Ectodermal cell (in vitro differentiated cells): ENCODE data around the gene MIF.
"Not testable (repeated sequence)": the region's sequence is repeated elsewhere in the genome, so short reads cannot be mapped to it uniquely, and the experiment has no call there.

Source experiments
- H3K27ac ChIP-seq: 2 replicates; pipeline ENCODE4 v1.7.0; 2013; ENCODE audit warnings: mild to moderate bottlenecking, low read depth, low read length; ENCODE audit not compliant: insufficient read depth, poor library complexity, severe bottlenecking
- H3K27me3 ChIP-seq: 2 replicates; pipeline ENCODE4 v1.7.0; 2013; ENCODE audit warnings: mild to moderate bottlenecking, low read length; ENCODE audit not compliant: insufficient read depth, control insufficient read depth, poor library complexity, severe bottlenecking
- H3K36me3 ChIP-seq: one replicate; pipeline ENCODE4 v1.7.0; 2013; ENCODE audit warnings: low read length; ENCODE audit not compliant: control insufficient read depth, insufficient read depth
- H3K4me1 ChIP-seq: one replicate; pipeline ENCODE4 v1.7.0; 2013; ENCODE audit warnings: low read length; ENCODE audit not compliant: control insufficient read depth, insufficient read depth
- H3K4me3 ChIP-seq: 2 replicates; pipeline ENCODE4 v1.7.0; 2013; ENCODE audit warnings: low read depth, low read length, control low read depth; ENCODE audit not compliant: insufficient read depth
- H3K9me3 ChIP-seq: 2 replicates; pipeline ENCODE4 v1.7.0; 2013; ENCODE audit warnings: mild to moderate bottlenecking, low read length, moderate library complexity; ENCODE audit not compliant: control insufficient read depth
- WGBS, 2 experiments: methylation state at CpG; one replicate each; pipeline ENCODE4 v1.1.7; 2013; ENCODE audit warnings: missing lambda C conversion rate in 2 of 2; 5-methylcytosine and 5-hydroxymethylcytosine counted together

MIF gene

GRCh38 chr22:23893121-23893944 lies 850 bp upstream of the MIF start:
- peak overlapping the region; percentile 89 for H3K4me3 ChIP-seq
- no peaks in the 10 kb centered on the region for H3K27me3 ChIP-seq
- 35% methylated on average over 11 of the region's 11 CpGs for WGBS, 2 experiments
- peak overlapping the region; percentile 81 for H3K27ac ChIP-seq
- H3K9me3 ChIP-seq: no peaks in the 10 kb centered on the region
- peaks cover 13% of the 10 kb centered on the region for H3K4me1 ChIP-seq
- peaks cover 17% of the 10 kb centered on the region for H3K36me3 ChIP-seq

GRCh38 chr22:23894710-23895598 lies 771 bp downstream of the MIF start:
- H3K27ac ChIP-seq: peak overlapping the region; percentile 96
- 1% methylated on average over 79 of the region's 79 CpGs for WGBS, 2 experiments

DNA sequence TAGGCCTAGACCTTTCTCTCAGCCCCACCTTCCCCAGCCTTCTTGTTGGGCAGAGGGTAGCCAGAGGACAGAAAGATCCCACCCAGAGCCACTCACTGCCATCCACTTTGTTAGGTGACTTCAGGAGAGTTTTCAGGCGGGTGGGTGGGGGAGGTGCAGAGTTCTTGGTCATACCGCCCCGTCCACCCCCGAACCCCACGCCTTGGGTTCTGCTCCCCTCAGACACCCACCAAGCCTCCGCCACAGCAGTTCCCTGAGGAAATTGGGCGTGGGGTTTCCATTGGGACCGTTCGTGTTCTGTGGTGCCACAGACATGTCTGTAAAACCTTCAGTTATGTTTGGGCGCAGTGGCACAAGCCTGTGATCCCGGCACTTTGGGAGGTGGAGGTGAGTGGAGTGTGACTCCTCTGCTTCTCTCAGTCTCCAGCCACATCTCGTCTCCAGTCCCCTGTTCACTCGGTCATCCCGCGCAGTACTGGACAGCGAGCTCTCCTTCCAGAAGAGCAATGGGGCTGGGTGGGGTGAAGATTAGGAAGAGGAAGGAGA lies 1.5 kb downstream of the MIF start:
- 91 to 92% methylated on average over 16 of the region's 16 CpGs for WGBS, 2 experiments
- Histone ChIP-seq H3K27me3 (no peaks in the 10 kb centered on the region), H3K27ac (no peak overlapping the region), H3K4me3 (peak overlapping the region; percentile 89), H3K36me3 (peaks cover 17% of the 10 kb centered on the region), H3K4me1 (peaks cover 7% of the 10 kb centered on the region), H3K9me3 (no peaks in the 10 kb centered on the region)

More at GRCh38 chr22:23894710-23895598, 771 bp downstream of the MIF start:
- peak overlapping the region; percentile 89 for H3K4me3 ChIP-seq
- no peaks in the 10 kb centered on the region for H3K9me3 ChIP-seq
- H3K27me3 ChIP-seq: no peaks in the 10 kb centered on the region
- peaks cover 7% of the 10 kb centered on the region for H3K4me1 ChIP-seq
- H3K36me3 ChIP-seq: peaks cover 17% of the 10 kb centered on the region

DNA sequence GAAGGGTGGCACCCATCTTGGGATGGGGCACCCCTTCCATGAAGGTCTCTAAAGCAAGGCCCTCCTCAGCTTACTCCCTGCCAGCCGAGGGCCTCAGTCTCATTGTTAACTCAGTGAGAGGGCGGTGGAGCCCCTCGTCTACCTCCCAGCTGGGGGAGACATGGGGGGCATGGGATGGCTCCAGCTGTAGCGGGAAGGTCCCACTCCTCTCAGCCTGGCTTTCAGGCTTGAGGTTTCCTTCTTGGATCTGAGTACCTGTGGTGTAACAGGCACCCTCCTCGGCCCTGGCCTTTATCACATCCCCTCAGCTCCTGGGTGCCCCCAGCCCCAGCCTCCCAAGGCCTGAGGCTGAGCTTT lies 2.0 kb downstream of the MIF start:
- Histone ChIP-seq H3K27me3 (no peaks in the 10 kb centered on the region), H3K36me3 (peaks cover 17% of the 10 kb centered on the region), H3K27ac (no peak overlapping the region), H3K9me3 (no peaks in the 10 kb centered on the region), H3K4me1 (peaks cover 7% of the 10 kb centered on the region), H3K4me3 (no peak overlapping the region)
- 89 to 95% methylated on average over 5 of the region's 5 CpGs for WGBS, 2 experiments

GRCh38 chr22:23896523-23897186 lies 2.5 kb downstream of the MIF start:
- WGBS, 2 experiments: 84 to 91% methylated on average over 8 of the region's 8 CpGs
- no peak overlapping the region for H3K27ac ChIP-seq
- H3K4me1 ChIP-seq: peaks cover 7% of the 10 kb centered on the region
- no peaks in the 10 kb centered on the region for H3K9me3 ChIP-seq
- no peaks in the 10 kb centered on the region for H3K27me3 ChIP-seq
- H3K36me3 ChIP-seq: peaks cover 17% of the 10 kb centered on the region
- H3K4me3 ChIP-seq: no peak overlapping the region

- no peaks in the 10 kb centered on the region for H3K9me3 ChIP-seq
Observed at GRCh38 chr22:23897320-23897719, 3.1 kb downstream of the MIF start.

DNA sequence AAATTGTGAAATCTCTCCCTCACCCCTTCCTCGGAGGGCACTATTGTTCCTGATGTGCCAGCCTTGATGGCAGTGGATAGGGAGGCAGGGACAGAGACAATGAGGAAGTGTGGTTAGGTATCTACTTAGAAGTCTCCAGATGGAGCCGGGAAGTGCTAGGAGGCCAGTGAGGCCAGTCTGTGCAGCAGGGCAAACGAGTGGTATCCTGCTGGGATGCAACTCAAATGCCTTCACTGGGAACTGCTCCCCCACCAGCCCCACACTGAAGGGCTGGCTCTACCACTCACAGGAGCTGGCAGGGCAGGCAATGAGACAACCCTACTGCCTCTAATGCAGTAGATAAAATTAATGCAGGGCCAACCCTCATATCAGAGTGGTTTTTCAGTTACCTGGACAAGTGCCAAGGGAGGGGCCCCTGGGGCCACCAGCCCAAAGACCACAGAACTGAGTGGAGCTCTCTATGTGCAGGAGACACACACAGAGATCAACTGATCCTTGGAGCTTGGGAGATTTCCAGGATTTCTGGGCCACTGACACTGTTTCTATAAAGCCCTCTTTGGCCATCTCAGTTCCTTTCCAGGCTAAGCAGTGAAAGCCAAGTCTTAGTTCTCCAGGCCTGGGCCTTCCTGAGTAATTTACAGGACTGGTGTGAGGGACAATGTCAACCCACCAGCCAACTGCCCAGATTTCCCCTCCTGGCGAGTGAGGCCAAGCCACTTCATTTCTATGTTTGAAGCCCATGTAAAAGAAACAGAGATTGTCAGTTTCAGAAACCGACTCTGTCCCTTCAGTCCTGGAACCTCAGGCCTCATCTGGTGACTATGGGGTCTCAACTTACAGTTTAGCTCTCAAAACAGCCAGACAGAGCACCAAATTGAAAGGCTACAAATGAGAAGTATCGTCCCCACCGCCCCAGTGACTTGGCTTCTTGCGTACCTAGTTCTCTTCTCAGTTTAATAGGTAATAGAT lies 4.1 kb downstream of the MIF start:
- WGBS, 2 experiments: 72% methylated on average over 8 of the region's 8 CpGs
- peaks cover 7% of the 10 kb centered on the region for H3K4me1 ChIP-seq
- peaks cover 17% of the 10 kb centered on the region for H3K36me3 ChIP-seq
- no peaks in the 10 kb centered on the region for H3K9me3 ChIP-seq
- no peak overlapping the region for H3K4me3 ChIP-seq
- H3K27me3 ChIP-seq: no peaks in the 10 kb centered on the region
- H3K27ac ChIP-seq: no peak overlapping the region

More at GRCh38 chr22:23897320-23897719, 3.1 kb downstream of the MIF start:
- Histone ChIP-seq H3K4me3 (no peak overlapping the region), H3K27me3 (no peaks in the 10 kb centered on the region), H3K27ac (no peak overlapping the region), H3K4me1 (peaks cover 7% of the 10 kb centered on the region), H3K36me3 (peaks cover 17% of the 10 kb centered on the region)
- WGBS, 2 experiments: 94 to 96% methylated on average over 3 of the region's 3 CpGs

GRCh38 chr22:23899042-23899745 lies 5.0 kb downstream of the MIF start:
- WGBS, 2 experiments: 91% methylated on average over 6 of the region's 6 CpGs
- H3K4me3 ChIP-seq: no peak overlapping the region

GRCh38 chr22:23900227-23900626 lies 6.0 kb downstream of the MIF start:
- not testable (repeated sequence) for H3K9me3 ChIP-seq, H3K4me3 ChIP-seq, H3K27ac ChIP-seq, H3K27me3 ChIP-seq, H3K4me1 ChIP-seq
- peaks cover 17% of the 10 kb centered on the region for H3K36me3 ChIP-seq
- WGBS, 2 experiments: 91 to 94% methylated on average over 3 of the region's 4 CpGs

More at GRCh38 chr22:23899042-23899745, 5.0 kb downstream of the MIF start:
- Histone ChIP-seq H3K9me3 (no peaks in the 10 kb centered on the region), H3K36me3 (peaks cover 17% of the 10 kb centered on the region), H3K27me3 (no peaks in the 10 kb centered on the region), H3K27ac (no peak overlapping the region), H3K4me1 (peaks cover 7% of the 10 kb centered on the region)
